GM12892 (cell line): Measurements from ENCODE around the gene PRDX5.

Experiments
- POLR2A ChIP-seq: IDR thresholded peaks from 2 replicates; pipeline ENCODE4 v1.6.1; 2011; ENCODE audit warnings: low read depth, low read length, control low read depth
- TAF1 ChIP-seq: IDR thresholded peaks from 2 replicates; pipeline ENCODE4 v1.6.1; 2011; ENCODE audit warnings: low read depth, mild to moderate bottlenecking, control low read depth, low read length, borderline replicate concordance

GRCh38 chr11:64342869-64343745 lies 25.2 kb downstream of the PRDX5 start:
- TF ChIP-seq POLR2A (no peak), TAF1 (no peak)
